ENCODE measurements around the gene PTK6. TPM values are rescaled to one million over a fixed set of nuclear protein-coding genes. Genes with fewer than 3 reads are reported as not detected.

PTK6 gene
- total RNA-seq, 1 donor from 2014 or later = 0.49 TPM

DNA sequence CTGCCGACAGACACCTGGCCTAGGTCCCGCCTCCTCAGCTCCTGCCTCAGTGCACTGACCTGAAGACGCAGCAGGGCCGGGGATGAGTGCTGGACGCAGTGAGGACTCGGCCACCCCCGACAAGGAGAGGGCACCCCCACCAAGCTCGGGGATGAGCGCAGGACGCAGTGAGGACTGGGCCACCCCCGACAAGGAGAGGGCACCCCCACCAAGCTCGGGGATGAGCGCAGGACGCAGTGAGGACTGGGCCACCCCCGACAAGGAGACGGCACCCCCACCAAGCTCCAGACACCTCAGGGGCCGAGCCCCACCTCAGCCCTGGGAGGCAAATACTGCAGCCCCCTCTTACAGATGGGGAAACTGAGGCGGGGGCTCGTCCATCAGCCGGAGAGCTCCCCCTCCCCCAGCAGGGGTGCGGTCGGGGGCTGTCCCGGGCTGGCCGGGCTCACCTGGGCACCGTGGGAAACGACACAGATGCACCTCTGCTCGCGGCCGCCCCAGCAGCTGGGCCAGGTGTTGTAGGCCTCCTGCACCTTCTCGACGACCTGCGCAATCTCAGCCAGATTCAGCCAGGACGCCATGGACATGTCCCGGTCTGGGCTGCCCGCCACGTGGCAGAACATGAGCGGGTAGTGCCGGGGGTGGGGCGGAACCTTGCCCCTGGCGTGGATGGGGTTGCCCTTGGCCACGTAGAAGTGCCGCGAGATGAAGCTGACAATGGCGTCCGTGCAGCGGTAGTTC is 29.4 kb upstream of the PTK6 start:
- H3K27ac Mint-ChIP-seq = no peak overlapping the region
- H3K9me3 Mint-ChIP-seq = no peaks in the 10 kb centered on the region
- peaks cover 31% of the 10 kb centered on the region for H3K4me1 Mint-ChIP-seq
- H3K36me3 Mint-ChIP-seq (ENCODE audit: low read depth) = peaks cover 8% of the 10 kb centered on the region
- H3K27me3 Mint-ChIP-seq = no peaks in the 10 kb centered on the region
- ChIA-PET POLR2A (interaction anchor here (0.7 to 3.9 kb wide), 9 partner anchors 11 to 589 kb away, joined by 3 to 23 read pairs (median 6); partner anchors contain the start of genes FNDC11, PTK6 and UCKL1), CTCF (interaction anchor here (1.6 kb wide), 1 partner anchor 29 kb away, joined by 6 read pairs; the partner anchor contains the start of gene PTK6)
- intact Hi-C loops (cut with micrococcal nuclease) = loop anchor here (1.0 to 5.0 kb wide), 3 partner anchors 12 to 61 kb away; partner anchors contain the start of genes FNDC11 and GMEB2
- DNase-seq (no peak), ATAC-seq (ENCODE audit: low read depth) (no peak)
- TF ChIP-seq, protein P1, sequence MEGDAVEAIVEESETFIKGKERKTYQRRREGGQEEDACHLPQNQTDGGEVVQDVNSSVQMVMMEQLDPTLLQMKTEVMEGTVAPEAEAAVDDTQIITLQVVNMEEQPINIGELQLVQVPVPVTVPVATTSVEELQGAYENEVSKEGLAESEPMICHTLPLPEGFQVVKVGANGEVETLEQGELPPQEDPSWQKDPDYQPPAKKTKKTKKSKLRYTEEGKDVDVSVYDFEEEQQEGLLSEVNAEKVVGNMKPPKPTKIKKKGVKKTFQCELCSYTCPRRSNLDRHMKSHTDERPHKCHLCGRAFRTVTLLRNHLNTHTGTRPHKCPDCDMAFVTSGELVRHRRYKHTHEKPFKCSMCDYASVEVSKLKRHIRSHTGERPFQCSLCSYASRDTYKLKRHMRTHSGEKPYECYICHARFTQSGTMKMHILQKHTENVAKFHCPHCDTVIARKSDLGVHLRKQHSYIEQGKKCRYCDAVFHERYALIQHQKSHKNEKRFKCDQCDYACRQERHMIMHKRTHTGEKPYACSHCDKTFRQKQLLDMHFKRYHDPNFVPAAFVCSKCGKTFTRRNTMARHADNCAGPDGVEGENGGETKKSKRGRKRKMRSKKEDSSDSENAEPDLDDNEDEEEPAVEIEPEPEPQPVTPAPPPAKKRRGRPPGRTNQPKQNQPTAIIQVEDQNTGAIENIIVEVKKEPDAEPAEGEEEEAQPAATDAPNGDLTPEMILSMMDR (IDR thresholded peaks at IDR 0.05) = no peak
- H3K4me3 Mint-ChIP-seq = no peak overlapping the region

GRCh38 chr20:63565699-63566335 is 28.6 kb upstream of the PTK6 start:
- H3K27ac Mint-ChIP-seq = no peak overlapping the region
- H3K4me1 Mint-ChIP-seq = peaks cover 31% of the 10 kb centered on the region
- ATAC-seq (ENCODE audit: low read depth) (no peak), DNase-seq (no peak)
- no peaks in the 10 kb centered on the region for H3K9me3 Mint-ChIP-seq
- H3K27me3 Mint-ChIP-seq = no peaks in the 10 kb centered on the region
- TF ChIP-seq, protein P1 (IDR thresholded peaks at IDR 0.05) = no peak
- ChIA-PET POLR2A (interaction anchor here (0.6 to 3.9 kb wide), 6 partner anchors 10 to 78 kb away, joined by 3 to 23 read pairs (median 5); partner anchors contain the start of genes FNDC11 and PTK6), CTCF (no interaction called here)
- no peak overlapping the region for H3K4me3 Mint-ChIP-seq
- intact Hi-C loops (cut with micrococcal nuclease) = loop anchor here (5.0 kb wide), 1 partner anchor 61 kb away; the partner anchor contains the start of gene GMEB2
- peaks cover 14% of the 10 kb centered on the region for H3K36me3 Mint-ChIP-seq (ENCODE audit: low read depth)

- TF ChIP-seq, protein P1 (IDR thresholded peaks at IDR 0.05) = no peak
- POLR2A ChIA-PET = interaction anchor here (0.6 to 1.4 kb wide), 3 partner anchors 10 to 147 kb away, joined by 3 to 5 read pairs (median 3); no protein-coding TSS in a partner anchor
- peaks cover 33% of the 10 kb centered on the region for H3K4me1 Mint-ChIP-seq
- ATAC-seq (ENCODE audit: low read depth) (no peak), DNase-seq (no peak)
- no peak overlapping the region for H3K4me3 Mint-ChIP-seq
- CTCF ChIA-PET = no interaction called here
- intact Hi-C loops (cut with micrococcal nuclease) = loop anchor here (5.0 kb wide), 1 partner anchor 62 kb away; the partner anchor contains the start of gene GMEB2
- H3K9me3 Mint-ChIP-seq = no peaks in the 10 kb centered on the region
- H3K27me3 Mint-ChIP-seq = no peaks in the 10 kb centered on the region
- peaks cover 21% of the 10 kb centered on the region for H3K36me3 Mint-ChIP-seq (ENCODE audit: low read depth)
- no peak overlapping the region for H3K27ac Mint-ChIP-seq
Measured at GRCh38 chr20:63565021-63565698, 28.0 kb upstream of the PTK6 start.

- TF ChIP-seq, protein P1 (IDR thresholded peaks at IDR 0.05) = no peak
- POLR2A ChIA-PET = interaction anchor here (1.4 to 1.9 kb wide), 2 partner anchors 9 to 10 kb away, joined by 5 to 9 read pairs; no protein-coding TSS in a partner anchor
- Mint-ChIP-seq H3K4me1 (peaks cover 27% of the 10 kb centered on the region), H3K4me3 (no peak overlapping the region), H3K36me3 (ENCODE audit: low read depth) (peaks cover 21% of the 10 kb centered on the region), H3K9me3 (no peaks in the 10 kb centered on the region), H3K27me3 (no peaks in the 10 kb centered on the region), H3K27ac (no peak overlapping the region)
- no peak for ATAC-seq (ENCODE audit: low read depth)
- no peak for DNase-seq
- CTCF ChIA-PET = no interaction called here
- intact Hi-C loops (cut with micrococcal nuclease) = no loop called here
Measured at GRCh38 chr20:63564036-63564810, 27.0 kb upstream of the PTK6 start.
